Measurements from ENCODE around the gene PPP1R10.
"Not testable (repeated sequence)": the region's sequence is repeated elsewhere in the genome, so short reads cannot be mapped to it uniquely, and the experiment has no call there.

The PPP1R10 gene

DNA sequence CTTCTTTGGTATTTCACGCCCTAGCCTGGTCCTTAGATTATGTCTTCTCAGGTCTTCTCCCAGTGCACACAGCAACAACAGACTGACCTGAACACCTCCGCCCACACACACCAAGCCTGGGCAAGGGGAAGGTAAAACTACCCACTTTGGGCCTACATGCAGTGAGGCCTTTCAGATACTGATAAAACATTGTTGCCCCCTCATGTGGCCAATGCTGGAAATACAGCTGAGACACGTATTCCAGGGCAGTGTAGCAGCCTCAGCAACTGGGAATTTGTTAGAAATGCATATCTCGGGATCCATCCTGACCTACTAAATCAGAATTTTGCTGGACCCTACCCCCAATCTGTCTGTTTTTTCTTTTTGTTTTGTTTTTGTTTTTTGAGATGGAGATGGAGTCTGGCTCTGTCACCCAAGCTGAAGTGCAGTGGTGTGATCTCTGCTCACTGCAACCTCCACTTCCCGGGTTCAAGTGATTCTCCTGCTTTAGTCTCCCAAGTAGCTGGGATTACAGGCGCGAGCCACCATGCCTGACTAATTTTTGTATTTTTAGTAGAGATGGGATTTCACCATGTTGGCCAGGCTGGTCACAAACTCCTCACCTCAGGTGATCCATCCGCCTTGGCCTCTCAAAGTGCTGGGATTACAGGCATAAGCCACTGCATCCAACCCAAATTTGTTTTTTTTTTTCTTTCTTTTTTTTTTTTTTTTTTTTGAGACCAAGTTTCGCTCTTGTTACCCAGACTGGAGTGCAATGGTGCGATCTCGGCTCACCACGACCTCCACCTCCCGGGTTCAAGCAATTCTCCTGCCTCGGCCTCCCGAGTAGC is 19.5 kb downstream of the PPP1R10 start:
- FAIRE-seq = not testable (repeated sequence)

DNA sequence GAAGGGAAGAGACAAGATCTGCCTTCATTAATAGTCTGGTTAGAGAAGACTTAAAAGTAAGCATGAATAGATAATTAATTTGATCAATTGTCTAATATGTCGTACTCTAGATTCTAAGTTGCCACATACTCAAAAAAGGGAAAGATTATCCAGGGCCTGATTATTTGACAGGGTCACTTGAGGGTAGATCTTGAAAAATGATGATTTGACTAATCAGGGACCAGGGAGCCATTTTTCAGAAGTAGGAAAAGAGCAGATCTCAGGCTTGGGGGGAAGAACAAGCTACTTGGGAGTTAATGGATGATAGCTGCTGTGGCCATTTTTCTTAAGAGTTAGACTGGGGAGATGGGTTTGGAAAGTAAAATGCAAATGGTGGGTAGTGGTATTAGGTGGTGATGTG is 24.8 kb downstream of the PPP1R10 start:
- no peak for FAIRE-seq

DNA sequence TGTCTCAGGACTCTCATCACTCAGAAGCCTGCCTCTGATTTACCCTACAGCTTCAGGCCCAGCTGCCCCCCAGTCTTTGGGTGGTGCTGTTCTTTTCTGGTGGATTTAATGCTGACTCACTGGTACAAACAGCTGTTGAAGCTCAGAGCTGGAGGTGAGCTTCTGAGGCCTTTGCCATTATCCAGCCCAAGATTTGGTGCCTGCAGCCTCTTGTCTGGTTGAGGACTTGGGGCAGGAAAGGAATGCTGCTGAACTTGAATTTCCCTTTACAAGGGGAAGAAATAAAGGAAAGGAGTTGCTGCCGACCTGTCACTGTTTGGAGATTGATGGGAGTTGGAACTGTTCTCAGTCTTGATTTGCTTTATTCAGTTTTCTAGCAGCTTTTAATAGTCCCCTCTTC is 26.0 kb downstream of the PPP1R10 start:
- no peak for FAIRE-seq

DNA sequence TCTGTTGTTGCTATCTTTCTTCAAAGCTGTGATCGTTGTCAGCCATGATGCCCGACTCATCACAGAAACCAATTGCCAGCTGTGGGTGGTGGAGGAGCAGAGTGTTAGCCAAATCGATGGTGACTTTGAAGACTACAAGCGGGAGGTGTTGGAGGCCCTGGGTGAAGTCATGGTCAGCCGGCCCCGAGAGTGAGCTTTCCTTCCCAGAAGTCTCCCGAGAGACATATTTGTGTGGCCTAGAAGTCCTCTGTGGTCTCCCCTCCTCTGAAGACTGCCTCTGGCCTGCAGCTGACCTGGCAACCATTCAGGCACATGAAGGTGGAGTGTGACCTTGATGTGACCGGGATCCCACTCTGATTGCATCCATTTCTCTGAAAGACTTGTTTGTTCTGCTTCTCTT is 26.5 kb downstream of the PPP1R10 start:
- no peak for FAIRE-seq

DNA sequence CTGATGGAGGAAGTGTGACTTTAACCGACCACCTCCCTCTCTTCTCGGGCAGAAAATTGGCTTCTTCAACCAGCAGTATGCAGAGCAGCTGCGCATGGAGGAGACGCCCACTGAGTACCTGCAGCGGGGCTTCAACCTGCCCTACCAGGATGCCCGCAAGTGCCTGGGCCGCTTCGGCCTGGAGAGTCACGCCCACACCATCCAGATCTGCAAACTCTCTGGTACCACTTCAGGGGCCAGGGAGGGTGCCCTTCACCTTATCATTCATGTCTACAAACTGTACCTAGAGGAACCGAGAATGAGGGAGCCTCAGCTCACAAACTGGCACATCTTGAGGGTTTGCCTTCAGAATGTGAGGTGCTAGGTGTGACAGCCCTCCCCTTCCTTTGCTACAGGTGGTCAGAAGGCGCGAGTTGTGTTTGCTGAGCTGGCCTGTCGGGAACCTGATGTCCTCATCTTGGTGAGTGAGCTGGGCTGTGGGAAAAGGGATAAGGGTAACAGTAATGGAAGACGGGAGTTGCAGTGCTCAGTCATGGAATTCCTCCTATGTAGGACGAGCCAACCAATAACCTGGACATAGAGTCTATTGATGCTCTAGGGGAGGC is 27.2 kb downstream of the PPP1R10 start:
- no peak for FAIRE-seq

DNA sequence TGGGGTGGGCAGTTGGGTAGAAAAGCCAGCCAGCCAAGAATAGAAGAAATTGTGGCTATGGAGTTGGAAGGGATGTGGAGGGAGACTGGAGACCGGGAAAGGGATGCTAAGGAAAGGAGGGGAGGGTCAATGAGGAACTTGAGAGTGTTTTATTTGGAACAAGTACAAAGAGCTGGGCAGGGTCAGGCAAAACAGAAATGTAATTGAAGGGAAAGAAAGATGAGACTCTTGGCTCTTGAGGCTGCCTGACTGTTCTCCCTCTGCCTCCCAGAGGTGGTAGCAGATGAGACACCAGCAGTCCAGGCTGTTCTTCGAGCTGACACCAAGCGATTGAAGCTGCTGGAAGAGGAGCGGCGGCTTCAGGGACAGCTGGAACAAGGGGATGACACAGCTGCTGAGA is 33.1 kb downstream of the PPP1R10 start:
- FAIRE-seq = no peak

DNA sequence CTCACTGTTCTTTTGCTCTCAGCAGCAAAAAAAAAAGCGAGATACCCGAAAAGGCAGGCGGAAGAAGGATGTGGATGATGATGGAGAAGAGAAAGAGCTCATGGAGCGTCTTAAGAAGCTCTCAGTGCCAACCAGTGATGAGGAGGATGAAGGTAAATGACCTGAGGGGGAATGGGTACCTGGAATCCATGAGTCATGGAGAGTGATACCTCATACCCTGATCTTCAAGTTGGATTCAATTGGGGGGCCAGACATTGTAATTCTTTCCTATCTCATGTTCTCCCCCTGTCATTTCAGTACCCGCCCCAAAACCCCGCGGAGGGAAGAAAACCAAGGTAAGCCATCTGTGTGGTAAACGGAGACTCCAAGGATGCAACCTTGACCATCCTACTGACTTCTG is 39.0 kb downstream of the PPP1R10 start:
- FAIRE-seq = no peak

DNA sequence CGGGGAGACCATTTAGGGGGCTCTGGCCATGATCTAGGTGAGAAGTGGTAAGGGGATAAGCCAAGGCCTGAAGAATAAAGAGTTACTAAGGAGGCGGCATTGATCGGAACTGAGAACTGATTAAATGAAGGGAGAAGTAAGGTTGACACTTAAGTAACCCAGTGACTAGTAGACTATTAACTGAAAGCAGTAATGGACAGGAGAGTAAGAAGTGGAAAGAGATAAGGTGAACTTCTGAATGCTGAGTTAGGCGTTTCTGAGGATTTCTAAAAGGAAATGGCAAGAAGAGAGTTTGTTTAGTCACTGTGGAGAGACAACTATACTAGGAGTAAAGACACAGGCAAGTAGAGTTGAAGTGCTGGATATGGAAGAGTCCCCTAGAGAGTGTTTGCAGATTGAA is 43.9 kb downstream of the PPP1R10 start:
- no peak for FAIRE-seq

DNA sequence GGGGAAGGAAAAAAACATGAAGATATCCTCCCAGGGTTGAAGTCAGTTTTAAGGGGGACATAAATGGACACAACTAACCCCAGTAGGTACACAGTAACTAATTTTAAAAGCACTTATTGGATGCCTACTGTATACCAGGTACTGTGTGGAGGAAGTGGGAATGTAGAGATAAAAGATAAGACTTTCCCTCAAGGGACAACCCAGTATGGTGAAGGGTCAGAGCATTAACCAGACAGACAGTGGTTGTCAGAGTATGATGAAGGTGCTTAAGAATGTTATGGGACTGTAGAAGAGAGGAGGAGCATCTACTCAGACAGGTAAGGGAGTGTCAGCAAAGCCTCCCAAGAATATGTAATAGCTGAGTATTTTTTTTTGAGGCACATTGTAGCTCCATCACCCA is 44.9 kb downstream of the PPP1R10 start:
- FAIRE-seq = no peak

DNA sequence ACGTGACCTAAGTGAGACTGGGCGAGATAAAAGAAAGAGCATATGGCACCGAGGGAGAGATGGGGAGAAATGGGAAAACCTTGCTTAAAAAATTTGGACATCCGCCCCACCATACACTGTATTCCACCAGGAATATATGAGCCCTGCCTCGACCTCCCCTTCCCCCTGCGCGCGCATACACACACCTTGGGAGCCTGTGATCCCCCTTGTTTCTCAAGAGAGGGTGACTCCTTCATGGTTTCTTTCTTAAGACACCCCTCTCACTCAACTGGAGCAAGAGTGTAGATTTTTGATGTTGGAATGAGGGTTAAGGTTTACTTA is 45.3 kb downstream of the PPP1R10 start:
- FAIRE-seq = no peak

DNA sequence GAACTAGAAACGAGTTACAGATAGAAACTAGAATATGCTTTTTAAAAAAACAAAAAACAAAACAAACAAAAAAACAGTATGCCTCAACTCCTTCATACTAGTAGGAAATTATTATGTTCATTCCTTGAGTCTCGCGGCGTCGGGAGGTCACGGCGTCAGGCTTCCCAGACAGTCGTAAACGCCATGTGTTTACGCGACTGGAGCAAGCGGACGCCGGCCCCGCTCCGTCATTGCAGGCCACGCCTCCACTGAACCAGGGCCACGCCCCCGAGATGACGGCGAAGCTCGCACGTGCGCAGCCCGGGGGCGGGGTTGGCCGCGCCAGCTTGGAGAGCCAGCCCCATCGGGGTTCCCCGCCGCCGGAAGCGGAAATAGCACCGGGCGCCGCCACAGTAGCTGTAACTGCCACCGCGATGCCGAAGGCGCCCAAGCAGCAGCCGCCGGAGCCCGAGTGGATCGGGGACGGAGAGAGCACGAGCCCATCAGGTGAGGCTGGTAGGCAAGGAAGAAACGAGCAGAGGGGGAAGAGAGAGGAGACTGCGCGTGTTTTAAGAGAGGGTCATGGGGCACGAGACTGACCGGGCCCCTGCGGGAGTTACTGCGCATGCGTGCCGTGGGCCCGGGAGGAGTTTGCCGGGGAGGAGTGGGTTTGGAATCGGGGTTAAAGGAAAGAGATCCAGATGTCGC is 45.8 kb downstream of the PPP1R10 start, which contains the start of gene ABCF1:
ABCF1 (plus strand) TSS at position 368 of the 687 bp plus-strand sequence; CDS start at position 414, 46 bp downstream.
- peak; percentile 71 for FAIRE-seq

DNA sequence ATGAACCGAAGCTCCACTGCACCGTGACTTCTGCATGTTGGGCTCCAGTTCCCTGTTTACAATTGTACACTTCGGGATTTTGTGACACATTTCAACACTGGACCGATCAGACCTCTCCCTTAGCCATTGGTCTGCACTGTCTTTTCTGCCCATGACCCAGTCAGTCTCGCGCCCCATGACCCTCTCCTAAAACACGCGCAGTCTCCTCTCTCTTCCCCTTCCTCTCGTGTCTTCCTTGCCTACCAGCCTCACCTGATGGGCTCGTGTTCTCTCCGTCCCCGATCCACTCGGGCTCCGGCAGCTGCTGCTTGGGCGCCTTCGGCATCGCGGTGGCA is 46.3 kb downstream of the PPP1R10 start:
- FAIRE-seq = no peak

DNA sequence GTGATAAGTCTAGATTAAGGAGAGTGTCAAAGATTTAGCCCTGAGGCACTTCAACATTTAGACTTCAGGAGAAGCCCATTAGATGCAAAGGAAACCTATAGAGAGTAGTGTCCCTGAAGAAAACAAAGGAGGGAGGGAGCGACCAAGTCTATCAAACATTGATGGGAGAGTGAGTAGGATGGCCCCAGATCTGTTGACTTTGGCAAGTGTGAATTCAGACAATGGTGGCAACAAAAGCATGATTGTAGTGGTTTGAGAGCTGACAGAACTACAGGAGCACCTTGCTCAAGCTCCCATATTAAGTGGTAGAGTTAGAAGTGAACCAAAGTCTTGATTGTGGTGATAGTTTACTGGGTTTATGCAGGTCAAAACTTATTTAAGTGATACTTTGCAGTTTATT is 46.8 kb downstream of the PPP1R10 start:
- no peak for FAIRE-seq

DNA sequence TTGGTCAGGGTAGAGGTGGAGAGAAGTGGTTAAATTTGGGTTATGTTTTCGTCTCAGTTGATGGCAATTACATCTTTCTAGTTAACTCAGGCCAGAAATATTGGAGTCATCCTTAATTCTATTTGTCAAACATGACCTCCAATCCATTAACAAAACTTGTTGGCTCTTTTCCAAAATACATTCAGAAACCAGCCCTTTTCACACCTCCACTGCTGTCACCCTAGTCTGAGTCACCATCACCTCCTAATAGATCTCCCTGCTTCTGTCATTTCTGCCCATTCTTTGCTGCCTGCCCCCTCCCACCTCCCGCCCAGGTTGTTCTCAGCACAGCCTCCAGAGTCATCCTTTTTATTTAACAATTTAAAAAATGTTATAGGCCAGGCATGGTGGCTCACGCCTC is 48.8 kb downstream of the PPP1R10 start:
- no peak for FAIRE-seq

DNA sequence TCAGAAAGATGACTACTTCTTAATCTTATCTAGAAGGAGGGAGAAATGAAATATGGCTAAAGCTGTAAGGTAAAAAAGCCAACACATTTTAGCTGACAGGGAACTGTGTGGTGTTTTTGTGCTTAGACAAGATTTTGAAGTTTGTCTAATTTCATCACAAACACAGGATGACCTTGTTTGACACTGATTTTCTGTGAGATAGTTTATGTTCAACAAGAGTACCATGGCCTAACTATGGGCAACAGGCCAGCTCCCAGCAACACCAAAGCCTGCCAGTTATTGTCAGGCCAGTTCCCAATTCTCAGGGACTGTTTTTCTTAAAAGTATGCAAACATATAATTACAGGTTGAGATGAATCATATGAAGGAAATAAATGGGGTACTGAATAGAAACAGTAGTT is 51.3 kb downstream of the PPP1R10 start:
- no peak for FAIRE-seq

DNA sequence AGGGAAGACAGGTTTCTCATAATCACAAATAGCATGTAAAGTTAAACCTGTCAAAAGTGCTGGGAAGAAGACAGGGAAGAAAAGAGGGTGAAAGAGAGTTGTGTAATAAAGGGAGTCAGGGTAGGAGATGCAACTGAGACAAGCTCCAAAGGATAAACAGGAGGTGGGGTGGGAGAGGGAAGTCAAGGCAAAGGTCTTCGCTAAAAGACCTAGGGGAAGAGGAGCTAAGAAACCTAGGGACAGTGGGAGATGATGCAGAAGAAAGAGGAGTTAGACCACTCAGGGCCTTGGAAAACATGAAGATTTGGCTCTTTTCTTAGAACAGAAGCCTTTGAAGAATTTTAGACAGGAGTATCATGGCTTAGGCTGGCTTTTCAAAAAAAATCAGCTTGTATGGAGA is 52.9 kb downstream of the PPP1R10 start:
- FAIRE-seq = no peak

DNA sequence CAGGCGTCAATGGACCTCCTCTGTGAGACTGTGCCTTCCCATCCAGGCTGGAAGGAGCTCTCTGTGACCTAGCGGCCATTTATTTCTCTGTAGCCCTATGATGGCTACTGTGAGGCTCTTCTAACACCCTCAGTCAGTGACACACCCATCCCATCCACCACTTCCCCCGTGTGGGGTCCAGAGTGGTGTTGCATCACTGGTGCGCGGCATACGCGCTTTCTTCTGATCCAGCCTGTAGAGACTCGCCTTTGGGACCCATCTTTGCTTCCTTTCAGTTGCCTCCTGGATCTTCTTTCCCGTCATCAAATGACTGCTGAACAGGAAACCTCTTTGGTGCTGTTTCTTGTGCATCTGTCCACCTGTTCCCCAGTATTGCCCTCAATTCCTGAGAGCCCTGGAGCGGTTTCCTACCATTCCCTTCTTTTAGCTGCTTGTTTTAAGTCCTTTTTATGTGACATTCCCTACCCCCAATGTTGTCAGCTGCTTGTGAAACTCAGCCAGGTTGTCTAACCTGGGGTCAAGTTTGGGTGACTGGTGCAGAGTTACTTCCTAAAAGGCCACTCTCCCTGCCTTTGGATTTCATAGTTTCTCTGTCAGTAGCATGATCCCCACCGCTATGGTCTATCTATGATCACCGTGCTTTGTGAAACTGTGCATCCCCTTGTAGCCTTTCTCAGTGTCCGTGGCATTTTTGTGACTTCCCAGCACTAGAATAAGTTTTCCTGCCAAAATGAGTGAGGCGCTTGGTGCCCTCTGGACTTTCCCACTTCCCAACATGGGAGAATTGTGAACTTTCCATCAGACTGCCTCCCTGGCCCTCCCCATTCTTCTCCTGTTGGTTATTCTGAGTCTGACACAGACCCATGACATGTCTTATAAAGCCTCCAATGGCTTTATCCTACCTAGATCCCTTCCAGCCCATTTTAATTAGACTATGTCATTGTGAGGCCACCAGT is 54.3 kb downstream of the PPP1R10 start:
- FAIRE-seq = no peak

DNA sequence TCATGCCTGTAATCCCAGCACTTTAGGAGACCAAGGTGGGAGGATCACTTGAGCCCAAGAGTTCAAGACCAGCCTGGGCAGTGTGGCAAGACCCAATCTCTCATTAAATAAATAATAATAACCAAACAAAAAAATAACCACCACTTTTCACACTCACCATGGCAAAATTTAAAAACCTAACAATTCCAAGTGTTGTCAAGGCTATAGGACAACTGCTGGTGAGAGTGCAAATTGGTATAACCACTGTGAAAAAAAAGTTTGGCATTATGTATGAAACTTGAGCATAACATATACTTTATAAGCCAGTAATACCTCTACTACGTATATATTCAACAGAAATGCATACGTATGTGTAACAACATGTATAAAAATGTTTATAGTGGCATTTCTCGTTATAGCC is 56.1 kb downstream of the PPP1R10 start:
- no peak for FAIRE-seq

DNA sequence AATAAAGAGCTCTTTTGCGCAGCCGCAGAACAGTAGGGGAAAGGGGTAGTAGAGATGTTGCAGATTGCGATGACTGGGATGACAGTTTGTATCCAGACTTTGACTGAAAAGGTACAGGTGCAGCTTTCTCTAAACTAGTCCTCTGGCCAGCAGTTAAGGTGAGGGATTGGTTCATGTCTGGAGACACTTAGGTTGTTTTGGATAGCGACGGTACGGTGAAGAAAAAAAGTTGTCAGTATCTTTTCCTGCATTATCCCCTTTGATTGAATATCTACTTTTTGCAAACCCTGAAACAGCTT is 59.4 kb downstream of the PPP1R10 start:
- no peak for FAIRE-seq

DNA sequence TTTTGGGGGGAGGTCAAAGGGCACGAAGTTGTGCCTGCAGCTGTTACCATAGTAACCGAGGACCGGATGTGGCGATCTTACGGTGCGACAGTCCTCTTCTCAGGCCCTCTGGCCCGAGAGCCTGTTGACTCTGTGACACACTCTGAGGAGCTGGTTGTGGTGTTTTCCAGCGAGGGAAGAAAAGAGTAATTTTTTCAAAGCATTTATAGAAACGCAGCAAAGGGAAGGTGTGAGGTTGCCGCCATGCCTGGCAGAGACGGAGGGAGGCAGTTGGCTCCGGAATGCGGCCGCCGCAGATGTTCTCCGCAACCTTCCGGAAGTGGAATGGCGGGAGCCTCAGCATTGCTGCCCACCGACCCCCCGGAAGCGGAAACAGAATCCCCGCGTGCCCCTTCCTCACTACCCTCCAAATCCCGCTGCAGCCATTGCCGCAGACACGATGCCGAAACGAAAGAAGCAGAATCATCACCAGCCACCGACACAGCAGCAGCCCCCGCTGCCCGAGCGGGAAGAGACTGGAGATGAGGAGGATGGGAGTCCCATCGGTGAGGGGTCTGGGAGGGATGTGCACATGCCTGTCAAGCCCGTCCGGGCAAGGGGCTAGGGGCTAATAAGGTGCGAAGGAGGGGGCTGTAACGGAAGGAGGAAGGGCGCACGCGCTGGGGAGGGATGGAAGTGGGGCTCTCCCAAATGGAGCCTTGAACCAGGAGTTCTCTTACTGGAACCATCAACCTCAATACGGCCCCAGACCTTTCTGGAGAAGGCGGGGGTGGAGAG is 59.9 kb downstream of the PPP1R10 start, which contains the start of gene PRR3:
PRR3 (plus strand) TSS at position 390 of the 777 bp plus-strand sequence; CDS start at position 440, 50 bp downstream.
- FAIRE-seq = no peak

DNA sequence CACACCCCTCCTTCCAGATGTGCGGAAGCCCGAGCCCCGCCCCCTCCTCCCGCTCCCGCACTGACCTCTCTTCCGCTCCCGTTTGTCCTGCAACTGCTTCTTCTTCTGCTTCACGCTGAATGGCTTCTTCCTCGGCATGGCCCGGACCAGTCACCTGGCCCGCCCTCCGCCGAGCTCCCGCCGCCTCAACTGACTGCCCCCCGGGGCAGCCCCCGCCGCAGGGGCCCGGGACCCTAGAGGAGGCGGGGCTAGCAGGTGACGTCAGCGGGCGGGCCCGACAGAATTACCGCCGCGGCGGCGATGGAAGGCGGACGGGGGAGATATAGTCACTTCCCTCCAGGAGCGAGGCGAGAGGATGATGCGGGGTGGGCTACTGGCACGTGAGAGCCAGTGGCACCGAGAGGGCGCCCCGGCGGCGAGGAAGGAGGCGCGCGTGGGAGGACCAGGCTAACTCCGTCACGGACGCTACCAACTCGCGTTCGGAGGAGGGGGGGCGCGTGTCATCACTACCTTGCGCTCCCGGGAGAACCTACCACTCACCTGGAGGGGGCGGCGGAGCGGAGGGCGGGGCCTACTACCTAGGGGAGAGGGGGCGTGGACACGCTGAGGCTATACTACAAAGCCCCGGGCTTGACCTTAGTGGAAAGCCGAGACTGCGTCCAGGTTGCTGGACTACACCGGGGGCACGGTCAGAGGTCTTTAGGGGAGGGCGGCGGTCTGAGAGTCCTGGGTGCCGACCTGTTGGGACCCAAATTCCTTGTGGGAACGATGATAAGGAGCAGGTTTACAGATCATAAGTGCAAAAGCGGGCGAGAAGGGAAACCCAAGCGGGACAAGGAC is 60.8 kb downstream of the PPP1R10 start, which contains the start of gene GNL1:
GNL1 (minus strand) TSS at position 424 of the 840 bp plus-strand sequence; CDS start at position 138, 286 bp downstream.
- FAIRE-seq = no peak

DNA sequence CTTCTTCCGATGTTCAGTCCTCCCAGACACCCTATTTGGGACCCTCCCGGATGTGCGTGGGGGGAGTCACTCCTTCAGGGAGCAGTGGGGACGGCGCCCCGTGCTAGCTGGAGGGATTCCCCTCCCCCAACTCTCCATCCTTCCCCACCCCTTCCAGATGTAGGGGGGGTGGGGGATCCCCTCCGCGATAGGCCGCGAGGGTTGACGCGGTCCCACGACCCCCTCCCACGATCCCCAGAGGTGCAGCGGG is 61.3 kb downstream of the PPP1R10 start:
- no peak for FAIRE-seq
